ENCODE measurements around the gene DAZAP1.

The DAZAP1 gene

GRCh38 chr19:1425102-1425837 is 17.9 kb downstream of the DAZAP1 start:
- ATAC-seq: no peak
- TF ChIP-seq BACH2 (CRISPR knock-in tag; IDR thresholded peaks at IDR 0.05; ENCODE audit: borderline replicate concordance) (no peak), ZFP30 (CRISPR knock-in tag; IDR thresholded peaks at IDR 0.05) (no peak), ARNTL (CRISPR knock-in tag; IDR thresholded peaks at IDR 0.05; ENCODE audit: borderline replicate concordance, low read depth) (no peak), ISL1 (CRISPR knock-in tag; IDR thresholded peaks at IDR 0.05) (no peak), POU6F1 (CRISPR knock-in tag; IDR thresholded peaks at IDR 0.05; ENCODE audit: borderline replicate concordance, low read depth) (no peak), TOX (CRISPR knock-in tag; IDR thresholded peaks at IDR 0.05; ENCODE audit: borderline replicate concordance) (no peak)

- TF ChIP-seq SNAI2 (CRISPR knock-in tag; IDR thresholded peaks at IDR 0.05) (no peak), OSR1 (CRISPR knock-in tag; IDR thresholded peaks at IDR 0.05) (no peak)
These were observed 18.5 kb downstream of the DAZAP1 start for GRCh38 chr19:1425902-1426301.

GRCh38 chr19:1426736-1427135 is 19.4 kb downstream of the DAZAP1 start:
- no peak for TF ChIP-seq TCF4 (CRISPR knock-in tag; IDR thresholded peaks at IDR 0.05; ENCODE audit: borderline replicate concordance)
- no peak for TF ChIP-seq GLIS3 (CRISPR knock-in tag; IDR thresholded peaks at IDR 0.05)
- no peak for TF ChIP-seq ESRRG (CRISPR knock-in tag; IDR thresholded peaks at IDR 0.05)
- TF ChIP-seq PATZ1 (CRISPR knock-in tag; IDR thresholded peaks at IDR 0.05; ENCODE audit: borderline replicate concordance): no peak
- no peak for TF ChIP-seq ZFP30 (CRISPR knock-in tag; IDR thresholded peaks at IDR 0.05)
- no peak for TF ChIP-seq CREB5 (CRISPR knock-in tag; IDR thresholded peaks at IDR 0.05; ENCODE audit: low read depth)
- TF ChIP-seq POU6F1 (CRISPR knock-in tag; IDR thresholded peaks at IDR 0.05; ENCODE audit: borderline replicate concordance, low read depth): no peak
- no peak for TF ChIP-seq ZC3H10 (CRISPR knock-in tag; IDR thresholded peaks at IDR 0.05)
- no peak for TF ChIP-seq PPARA (CRISPR knock-in tag; IDR thresholded peaks at IDR 0.05; ENCODE audit: borderline replicate concordance)
- TF ChIP-seq ZNF565 (CRISPR knock-in tag; conservative IDR thresholded peaks at IDR 0.05; ENCODE audit: low read depth): no peak
- TF ChIP-seq RARB (CRISPR knock-in tag; IDR thresholded peaks at IDR 0.05): no peak
- TF ChIP-seq CSRNP3 (CRISPR knock-in tag; IDR thresholded peaks at IDR 0.05): no peak
- TF ChIP-seq OSR1 (CRISPR knock-in tag; IDR thresholded peaks at IDR 0.05): no peak
- no peak for TF ChIP-seq CSDC2 (CRISPR knock-in tag; IDR thresholded peaks at IDR 0.05)
- no peak for TF ChIP-seq TSHZ2 (CRISPR knock-in tag; IDR thresholded peaks at IDR 0.05)
- no peak for TF ChIP-seq ARNTL (CRISPR knock-in tag; IDR thresholded peaks at IDR 0.05; ENCODE audit: borderline replicate concordance, low read depth)
- TF ChIP-seq ZFP3 (CRISPR knock-in tag; IDR thresholded peaks at IDR 0.05): no peak
- no peak for TF ChIP-seq ZNF70 (CRISPR knock-in tag; IDR thresholded peaks at IDR 0.05)
- TF ChIP-seq BACH2 (CRISPR knock-in tag; IDR thresholded peaks at IDR 0.05; ENCODE audit: borderline replicate concordance): no peak
- ATAC-seq: no peak

More at GRCh38 chr19:1425902-1426301, 18.5 kb downstream of the DAZAP1 start:
- no peak for ATAC-seq
